ENCODE data around the gene ST3GAL2.

Gene ST3GAL2

DNA sequence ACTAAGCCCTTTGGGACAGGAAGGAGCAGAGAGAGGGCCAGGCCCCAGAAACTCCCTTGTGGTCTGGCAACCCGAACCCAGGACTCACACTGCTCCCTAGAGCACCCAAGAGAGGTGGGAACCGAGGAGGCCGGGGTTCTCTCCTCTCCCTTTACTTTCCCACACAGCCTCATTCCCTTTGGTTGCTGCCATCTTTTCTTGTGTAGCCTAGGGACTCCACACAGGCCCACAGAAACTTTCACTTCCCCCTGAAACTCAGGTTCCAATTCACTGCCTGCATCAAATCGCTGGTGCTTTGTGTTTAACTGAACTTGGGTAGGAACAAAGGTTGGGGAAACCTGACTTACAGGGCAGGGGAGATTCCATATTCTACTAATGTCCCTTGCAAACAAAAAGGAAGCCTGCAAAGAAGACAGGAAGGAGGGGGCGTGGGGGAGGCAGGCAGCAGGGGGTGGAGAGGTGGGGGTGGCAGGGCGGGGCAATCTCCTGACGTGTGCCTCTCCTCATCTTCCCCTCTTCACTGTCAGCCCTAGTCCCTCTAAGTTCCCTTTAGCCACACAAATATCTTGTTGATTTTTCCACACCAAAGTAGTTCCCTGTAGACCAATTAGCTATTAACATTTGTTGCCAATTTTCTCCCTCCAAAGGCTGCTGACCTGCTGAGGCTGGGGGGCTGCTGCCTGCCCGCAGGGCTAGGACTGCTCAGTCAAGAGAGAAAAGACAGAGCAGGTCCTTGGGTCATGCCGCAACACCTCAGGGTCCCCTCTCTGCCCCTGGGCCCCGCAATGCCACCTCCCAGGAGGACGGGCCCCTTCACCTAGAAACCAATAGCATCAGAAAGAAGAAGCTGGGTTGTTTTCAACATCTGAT is 8.0 kb downstream of the ST3GAL2 start:
- peak overlapping the region; percentile 58 for H3K4me3 ChIP-seq (ENCODE audit: low read length)
- H2AFZ ChIP-seq (ENCODE audit: low read depth, low read length): no peak overlapping the region
- H3K27ac ChIP-seq (ENCODE audit: low read length): peak overlapping the region; percentile 97
- no peaks in the 10 kb centered on the region for H3K27me3 ChIP-seq (ENCODE audit: low read depth, low read length)
- peaks cover 85% of the 10 kb centered on the region for H3K79me2 ChIP-seq (ENCODE audit: low read length)
- peaks cover 14% of the 10 kb centered on the region for H3K36me3 ChIP-seq (replicated peaks; ENCODE audit: low read depth, low read length)
- H3K9me3 ChIP-seq (ENCODE audit: insufficient read depth, low read length): no peaks in the 10 kb centered on the region
- H3K4me2 ChIP-seq (ENCODE audit: low read length): peak overlapping the region; percentile 76
- H3K4me1 ChIP-seq (ENCODE audit: low read length): peaks cover 78% of the 10 kb centered on the region
- TF ChIP-seq EZH2phosphoT487 (IDR thresholded peaks at IDR 0.05; ENCODE audit: low read depth): no peak
- TF ChIP-seq, protein P1, sequence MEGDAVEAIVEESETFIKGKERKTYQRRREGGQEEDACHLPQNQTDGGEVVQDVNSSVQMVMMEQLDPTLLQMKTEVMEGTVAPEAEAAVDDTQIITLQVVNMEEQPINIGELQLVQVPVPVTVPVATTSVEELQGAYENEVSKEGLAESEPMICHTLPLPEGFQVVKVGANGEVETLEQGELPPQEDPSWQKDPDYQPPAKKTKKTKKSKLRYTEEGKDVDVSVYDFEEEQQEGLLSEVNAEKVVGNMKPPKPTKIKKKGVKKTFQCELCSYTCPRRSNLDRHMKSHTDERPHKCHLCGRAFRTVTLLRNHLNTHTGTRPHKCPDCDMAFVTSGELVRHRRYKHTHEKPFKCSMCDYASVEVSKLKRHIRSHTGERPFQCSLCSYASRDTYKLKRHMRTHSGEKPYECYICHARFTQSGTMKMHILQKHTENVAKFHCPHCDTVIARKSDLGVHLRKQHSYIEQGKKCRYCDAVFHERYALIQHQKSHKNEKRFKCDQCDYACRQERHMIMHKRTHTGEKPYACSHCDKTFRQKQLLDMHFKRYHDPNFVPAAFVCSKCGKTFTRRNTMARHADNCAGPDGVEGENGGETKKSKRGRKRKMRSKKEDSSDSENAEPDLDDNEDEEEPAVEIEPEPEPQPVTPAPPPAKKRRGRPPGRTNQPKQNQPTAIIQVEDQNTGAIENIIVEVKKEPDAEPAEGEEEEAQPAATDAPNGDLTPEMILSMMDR (IDR thresholded peaks at IDR 0.05; ENCODE audit: low read depth, low read length): no peak
- peak overlapping the region; percentile 76 for H3K9ac ChIP-seq (ENCODE audit: low read length)
- H4K20me1 ChIP-seq (ENCODE audit: insufficient read depth, low read length): peaks cover 5% of the 10 kb centered on the region; the same call in 1 of the 2 replicates

DNA sequence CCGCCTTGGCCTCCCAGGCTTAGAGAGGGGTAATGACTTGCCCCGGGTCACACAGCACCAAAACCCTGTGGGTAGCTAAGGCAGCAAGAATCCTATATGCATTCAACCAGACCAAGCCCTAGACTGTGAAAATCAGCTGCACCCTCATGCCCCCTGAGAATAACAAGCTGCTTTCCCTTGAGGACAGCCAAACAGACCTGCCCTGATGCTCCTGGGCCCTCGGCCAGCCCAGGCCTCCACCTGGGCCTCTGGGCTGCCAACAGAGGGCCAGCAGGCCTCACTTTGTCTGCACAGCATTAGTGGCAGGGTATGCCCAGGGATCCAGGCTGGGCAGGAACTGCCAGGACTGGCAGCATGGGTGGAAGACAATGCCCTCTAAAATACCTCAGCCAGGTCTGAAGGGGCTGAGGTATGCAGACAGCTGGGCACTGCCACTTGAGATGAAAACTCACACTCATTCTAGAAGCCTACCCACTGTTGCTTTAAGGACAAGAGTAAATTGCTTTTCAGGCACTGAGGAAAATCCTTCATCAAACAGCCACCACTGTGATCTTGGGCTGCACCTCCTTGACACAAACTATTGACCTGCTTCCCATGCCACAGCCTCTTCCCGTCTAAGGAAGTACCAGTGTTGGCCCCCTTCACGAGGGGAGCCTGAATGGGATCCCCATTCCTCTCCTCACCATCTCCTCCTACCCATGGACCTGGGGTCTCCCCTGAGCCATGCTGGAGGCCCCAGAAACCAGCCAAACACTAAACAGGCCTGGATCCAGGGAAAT is 8.8 kb downstream of the ST3GAL2 start:
- Histone ChIP-seq H3K79me2 (ENCODE audit: low read length) (peaks cover 86% of the 10 kb centered on the region), H2AFZ (ENCODE audit: low read depth, low read length) (no peak overlapping the region), H3K27me3 (ENCODE audit: low read depth, low read length) (no peaks in the 10 kb centered on the region), H3K36me3 (replicated peaks; ENCODE audit: low read depth, low read length) (peaks cover 17% of the 10 kb centered on the region), H3K4me3 (ENCODE audit: low read length) (peak overlapping the region; percentile 50), H3K4me1 (ENCODE audit: low read length) (peaks cover 72% of the 10 kb centered on the region), H3K4me2 (ENCODE audit: low read length) (peak overlapping the region; percentile 61), H3K9me3 (ENCODE audit: insufficient read depth, low read length) (no peaks in the 10 kb centered on the region), H3K27ac (ENCODE audit: low read length) (peak overlapping the region; percentile 97), H3K9ac (ENCODE audit: low read length) (peak overlapping the region; percentile 65), H4K20me1 (ENCODE audit: insufficient read depth, low read length) (peaks cover 13% of the 10 kb centered on the region)
- no peak for TF ChIP-seq EZH2phosphoT487 (IDR thresholded peaks at IDR 0.05; ENCODE audit: low read depth)
- TF ChIP-seq, protein P1 (IDR thresholded peaks at IDR 0.05; ENCODE audit: low read depth, low read length): no peak

DNA sequence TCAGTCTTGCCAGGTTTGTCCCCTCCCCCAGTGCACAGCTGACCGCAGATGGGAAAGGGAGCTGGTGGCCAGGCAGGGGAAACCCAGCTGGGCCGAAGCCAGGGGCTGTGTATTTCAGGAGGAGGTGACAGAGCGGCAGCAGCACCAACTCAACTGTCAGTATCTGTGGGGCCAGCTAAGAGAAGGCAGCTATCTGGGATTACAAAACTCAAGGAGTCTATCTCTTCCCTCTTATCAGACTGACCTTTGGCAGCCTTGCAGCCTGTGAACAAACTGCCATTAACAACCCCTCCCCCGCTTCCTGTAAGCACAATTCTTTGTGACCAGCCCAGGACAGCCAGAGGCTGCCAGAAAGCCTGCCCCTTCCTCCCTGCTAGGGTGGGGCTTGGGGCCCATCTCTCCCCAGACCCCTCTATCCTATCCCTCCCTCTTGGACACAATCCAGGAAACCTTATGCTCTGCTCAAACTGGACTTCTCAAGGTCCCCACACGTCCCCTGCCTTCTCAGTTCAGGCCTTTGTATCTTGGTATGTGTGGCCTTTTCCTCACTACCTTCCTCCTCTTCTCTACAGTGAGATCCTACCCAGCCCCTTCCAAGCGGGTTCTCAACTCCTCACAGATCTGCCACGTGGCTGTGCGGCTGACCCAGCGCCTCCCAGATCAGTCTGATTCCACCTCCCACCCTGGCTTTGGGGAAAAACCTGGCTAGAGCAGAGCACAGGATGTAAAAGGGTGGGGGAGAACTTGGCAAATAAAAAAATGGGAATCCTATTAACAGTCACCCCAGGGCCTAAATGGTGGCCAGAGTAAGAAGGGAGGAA is 10.5 kb downstream of the ST3GAL2 start:
- Histone ChIP-seq H2AFZ (ENCODE audit: low read depth, low read length) (no peak overlapping the region), H3K4me2 (ENCODE audit: low read length) (peak overlapping the region; percentile 81), H3K27me3 (ENCODE audit: low read depth, low read length) (no peaks in the 10 kb centered on the region), H3K36me3 (replicated peaks; ENCODE audit: low read depth, low read length) (peaks cover 6% of the 10 kb centered on the region), H4K20me1 (ENCODE audit: insufficient read depth, low read length) (peaks cover 20% of the 10 kb centered on the region), H3K79me2 (ENCODE audit: low read length) (peaks cover 80% of the 10 kb centered on the region), H3K4me3 (ENCODE audit: low read length) (peak overlapping the region; percentile 37), H3K9ac (ENCODE audit: low read length) (peak overlapping the region; percentile 65), H3K9me3 (ENCODE audit: insufficient read depth, low read length) (no peaks in the 10 kb centered on the region), H3K4me1 (ENCODE audit: low read length) (peaks cover 68% of the 10 kb centered on the region), H3K27ac (ENCODE audit: low read length) (peak overlapping the region; percentile 97)
- TF ChIP-seq EZH2phosphoT487 (IDR thresholded peaks at IDR 0.05; ENCODE audit: low read depth): no peak
- TF ChIP-seq, protein P1 (IDR thresholded peaks at IDR 0.05; ENCODE audit: low read depth, low read length): no peak
